GM23338 (cell line): ENCODE measurements around the gene UGT1A7. TPM values are rescaled to one million over a fixed set of nuclear protein-coding genes. Genes with fewer than 3 reads are reported as not detected.

Experiments
- ATAC-seq: fragments of 200-7000 bp; cut with Tn5 transposase; 3 replicates; pipeline ENCODE4 v1.9.1; 2020
- DNase-seq: peaks from one replicate; pipeline ENCODE4 v3.0.0-alpha.2; 2015; ENCODE audit warnings: low spot score
- H2AFZ ChIP-seq: fragments of 200-600 bp; sonication (generic); 2 replicates; pipeline ENCODE4 v1.8.0; 2016; ENCODE audit warnings: antibody characterized with exemption, mild to moderate bottlenecking, moderate library complexity
- H3F3A ChIP-seq: fragments of 200-600 bp; sonication (generic); replicated peaks from 2 replicates; pipeline ENCODE4 v1.8.0; 2017; ENCODE audit warnings: antibody characterized with exemption, mixed run types, low read depth
- H3K27ac ChIP-seq: fragments of 200-600 bp; sonication (generic); 2 replicates; pipeline ENCODE4 v1.6.1; 2016; ENCODE audit warnings: low read depth
- H3K27me3 ChIP-seq: fragments of 200-600 bp; sonication (generic); 2 replicates; pipeline ENCODE4 v1.8.0; 2016; ENCODE audit warnings: mild to moderate bottlenecking, mixed run types, moderate library complexity; ENCODE audit not compliant: insufficient read depth
- H3K36me3 ChIP-seq: fragments of 200-600 bp; sonication (generic); 2 replicates; pipeline ENCODE4 v1.8.0; 2016; ENCODE audit warnings: mild to moderate bottlenecking; ENCODE audit not compliant: insufficient read depth
- H3K4me1 ChIP-seq: fragments of 200-600 bp; sonication (generic); 2 replicates; pipeline ENCODE4 v1.8.0; 2016; ENCODE audit warnings: mild to moderate bottlenecking, moderate library complexity; ENCODE audit not compliant: insufficient read depth
- H3K4me2 ChIP-seq: fragments of 200-600 bp; sonication (generic); 2 replicates; pipeline ENCODE4 v1.7.1; 2017; ENCODE audit warnings: mixed run types
- H3K4me3 ChIP-seq: fragments of 200-600 bp; sonication (generic); 2 replicates; pipeline ENCODE4 v1.6.1; 2016; ENCODE audit warnings: mixed run types
- H3K79me2 ChIP-seq: fragments of 200-600 bp; sonication (generic); replicated peaks from 2 replicates; pipeline ENCODE4 v1.8.0; 2017; ENCODE audit warnings: mild to moderate bottlenecking; ENCODE audit not compliant: insufficient read depth
- H3K9me2 ChIP-seq: fragments of 200-600 bp; sonication (generic); 2 replicates; pipeline ENCODE4 v1.8.0; 2017; ENCODE audit not compliant: insufficient read depth
- H4K20me1 ChIP-seq: fragments of 200-600 bp; sonication (generic); replicated peaks from 2 replicates; pipeline ENCODE4 v1.8.0; 2017; ENCODE audit warnings: mild to moderate bottlenecking; ENCODE audit not compliant: insufficient read depth
- H3K27ac Mint-ChIP-seq: 2 replicates; pipeline ENCODE4 v1.8.0; 2020; ENCODE audit warnings: inconsistent platforms, mild to moderate bottlenecking, moderate library complexity, mixed read lengths
- H3K27me3 Mint-ChIP-seq: 3 replicates; pipeline ENCODE4 v1.8.0; 2022; ENCODE audit warnings: low read depth, mild to moderate bottlenecking, moderate library complexity, mixed read lengths, inconsistent platforms; ENCODE audit not compliant: insufficient read depth, poor library complexity
- H3K36me3 Mint-ChIP-seq: 3 replicates; pipeline ENCODE4 v1.8.0; 2021; ENCODE audit warnings: low read depth, mild to moderate bottlenecking, inconsistent platforms, moderate library complexity, mixed read lengths
- H3K4me1 Mint-ChIP-seq: 3 replicates; pipeline ENCODE4 v1.8.0; 2020; ENCODE audit warnings: mild to moderate bottlenecking, inconsistent platforms, mixed read lengths
- H3K4me3 Mint-ChIP-seq: 3 replicates; pipeline ENCODE4 v1.8.0; 2021; ENCODE audit warnings: moderate library complexity, mild to moderate bottlenecking, inconsistent platforms, mixed read lengths
- H3K9me3 Mint-ChIP-seq: 3 replicates; pipeline ENCODE4 v1.8.0; 2020; ENCODE audit warnings: moderate library complexity, mild to moderate bottlenecking, inconsistent platforms, mixed read lengths
- CREB1 ChIP-seq: fragments of 250-450 bp; sonication (Bioruptor Pico); IDR thresholded peaks from 2 replicates; pipeline ENCODE4 v1.5.0; 2020; ENCODE audit warnings: low read depth, mild to moderate bottlenecking, moderate library complexity
- CTCF ChIP-seq, 2 experiments: fragments of 200-600 bp in 1 of 2; sonication (generic) in 1 of 2; conservative IDR thresholded peaks; 2 replicates each; pipeline versions ENCODE4 v1.5.1 to v1.6.1; 2016 to 2017; ENCODE audit warnings: antibody characterized with exemption in 2 of 2, low read depth in 2 of 2, mild to moderate bottlenecking in 2 of 2, moderate library complexity in 1 of 2
- ETS1 ChIP-seq: IDR thresholded peaks from 2 replicates; pipeline ENCODE4 v1.6.1; 2016; ENCODE audit warnings: antibody characterized with exemption
- EZH2 ChIP-seq: fragments of 200-600 bp; sonication (generic); IDR thresholded peaks from one replicate; pipeline ENCODE4 v1.8.0; 2017; ENCODE audit warnings: antibody characterized with exemption, mild to moderate bottlenecking, low read depth; ENCODE audit not compliant: unreplicated experiment
- EZH2phosphoT487 ChIP-seq: fragments of 200-600 bp; sonication (generic); IDR thresholded peaks from one replicate; pipeline ENCODE4 v1.8.1; 2018; ENCODE audit warnings: antibody characterized with exemption; ENCODE audit not compliant: unreplicated experiment
- JUNB ChIP-seq: IDR thresholded peaks from one replicate; pipeline ENCODE4 v1.6.1; 2016; ENCODE audit warnings: antibody characterized with exemption; ENCODE audit not compliant: unreplicated experiment
- NANOG ChIP-seq: IDR thresholded peaks from 2 replicates; pipeline ENCODE4 v1.6.1; 2016; ENCODE audit warnings: antibody characterized with exemption, borderline replicate concordance
- POLR2AphosphoS5 ChIP-seq: IDR thresholded peaks from 2 replicates; pipeline ENCODE4 v1.6.1; 2016; ENCODE audit warnings: antibody characterized with exemption, low read depth
- REST ChIP-seq: IDR thresholded peaks from one replicate; pipeline ENCODE4 v1.6.1; 2018; ENCODE audit warnings: antibody characterized with exemption; ENCODE audit not compliant: unreplicated experiment
- STAT1 ChIP-seq: IDR thresholded peaks from one replicate; pipeline ENCODE4 v1.6.1; 2016; ENCODE audit warnings: antibody characterized with exemption; ENCODE audit not compliant: unreplicated experiment
- ZNF114 ChIP-seq: fragments of 250-450 bp; sonication (Bioruptor Pico); IDR thresholded peaks from 2 replicates; pipeline ENCODE4 v1.5.0; 2020; ENCODE audit warnings: mild to moderate bottlenecking, moderate library complexity
- ZNF331 ChIP-seq: fragments of 250-450 bp; sonication (Bioruptor Pico); IDR thresholded peaks from 2 replicates; pipeline ENCODE4 v1.5.0; 2020; ENCODE audit warnings: low read depth, mild to moderate bottlenecking, moderate library complexity
- ZNF462 ChIP-seq: fragments of 250-450 bp; sonication (Bioruptor Pico); IDR thresholded peaks from 2 replicates; pipeline ENCODE4 v1.5.0; 2020; ENCODE audit warnings: mild to moderate bottlenecking, moderate library complexity
- polyA plus RNA-seq: library from polyadenylated mRNA; unstranded; fragments of >200 nt; fragmentation: Nextera tagmentation; extraction: Ambion mirVana; gene quantifications from 2 replicates; pipeline ENCODE4 v1.2.1, GENCODE V29; 2016
- total RNA-seq: library from RNA; depleted of rRNA; stranded (reverse); fragments of >200 nt; shearing (Covaris generic); gene quantifications from 2 replicates; pipeline ENCODE4 v1.2.3, GENCODE V29; 2014

The UGT1A7 gene
- total and polyA plus RNA-seq, 2 experiments from 2014 or later: not detected

GRCh38 chr2:233766416-233766815, 84.7 kb downstream of the UGT1A7 start (continued):
- no peak for TF ChIP-seq JUNB

- Histone ChIP-seq H3F3A (no peaks in the 10 kb centered on the region), H3K9me2 (no peaks in the 10 kb centered on the region; the same call in 1 of the 2 replicates), H3K4me1 (no peaks in the 10 kb centered on the region), H3K27ac (no peak overlapping the region), H3K36me3 (no peaks in the 10 kb centered on the region), H3K79me2 (no peaks in the 10 kb centered on the region), H3K4me2 (no peak overlapping the region), H3K4me3 (no peak overlapping the region), H4K20me1 (no peaks in the 10 kb centered on the region), H3K27me3 (no peaks in the 10 kb centered on the region), H2AFZ (no peak overlapping the region)
- H3K36me3 Mint-ChIP-seq: no peaks in the 10 kb centered on the region; the same call in 2 of the 3 replicates
- ATAC-seq (no peak; the same call in 2 of the 3 replicates), DNase-seq (peak; percentile 11)
- H3K27ac Mint-ChIP-seq: no peak overlapping the region
- no peak overlapping the region for H3K4me3 Mint-ChIP-seq
- H3K4me1 Mint-ChIP-seq: peaks cover 9% of the 10 kb centered on the region
- H3K27me3 Mint-ChIP-seq: no peaks in the 10 kb centered on the region
- TF ChIP-seq STAT1 (no peak), ZNF462 (CRISPR knock-in tag) (no peak), ETS1 (no peak), JUNB (no peak), CREB1 (CRISPR knock-in tag) (no peak), EZH2phosphoT487 (no peak), EZH2 (no peak), ZNF114 (CRISPR knock-in tag) (no peak), NANOG (no peak), REST (no peak), ZNF331 (CRISPR knock-in tag) (no peak), POLR2AphosphoS5 (no peak), CTCF (conservative IDR thresholded peaks at IDR 0.05; ENCODE audit: low read depth in 2 of 2) (no peak)
- peaks cover 3% of the 10 kb centered on the region; the same call in 2 of the 3 replicates for H3K9me3 Mint-ChIP-seq
Measured at GRCh38 chr2:233768076-233768475, 86.4 kb downstream of the UGT1A7 start.
